HCT116 (cell line): ENCODE measurements around the gene IFI35.

Experiments
- EZH2 ChIP-seq: fragments of 200-600 bp; sonication (generic); IDR thresholded peaks from 2 replicates; pipeline ENCODE4 v1.6.1; 2017; ENCODE audit warnings: antibody characterized with exemption, mixed run types
- TF ChIP-seq, protein P1 (sequence below), 3 experiments: fragments of 200-600 bp in 1 of 3; sonication (generic) in 1 of 3; IDR thresholded peaks in 2 of 3; conservative IDR thresholded peaks in 1 of 3; 2 replicates each; pipeline ENCODE4 v1.5.1; 2012 to 2017; ENCODE audit warnings: low read depth in 2 of 3, low read length in 2 of 3, antibody characterized with exemption in 1 of 3, borderline replicate concordance in 1 of 3, control low read depth in 1 of 3, mild to moderate bottlenecking in 1 of 3, mixed read lengths in 1 of 3, mixed run types in 1 of 3, moderate library complexity in 1 of 3; ENCODE audit not compliant: insufficient read depth in 1 of 3
- TF ChIP-seq, protein P2 (sequence below): IDR thresholded peaks from 2 replicates; pipeline ENCODE4 v1.6.1; 2012
- TF ChIP-seq, protein P3 (sequence below): IDR thresholded peaks from 2 replicates; pipeline ENCODE4 v1.6.1; 2012

DNA sequence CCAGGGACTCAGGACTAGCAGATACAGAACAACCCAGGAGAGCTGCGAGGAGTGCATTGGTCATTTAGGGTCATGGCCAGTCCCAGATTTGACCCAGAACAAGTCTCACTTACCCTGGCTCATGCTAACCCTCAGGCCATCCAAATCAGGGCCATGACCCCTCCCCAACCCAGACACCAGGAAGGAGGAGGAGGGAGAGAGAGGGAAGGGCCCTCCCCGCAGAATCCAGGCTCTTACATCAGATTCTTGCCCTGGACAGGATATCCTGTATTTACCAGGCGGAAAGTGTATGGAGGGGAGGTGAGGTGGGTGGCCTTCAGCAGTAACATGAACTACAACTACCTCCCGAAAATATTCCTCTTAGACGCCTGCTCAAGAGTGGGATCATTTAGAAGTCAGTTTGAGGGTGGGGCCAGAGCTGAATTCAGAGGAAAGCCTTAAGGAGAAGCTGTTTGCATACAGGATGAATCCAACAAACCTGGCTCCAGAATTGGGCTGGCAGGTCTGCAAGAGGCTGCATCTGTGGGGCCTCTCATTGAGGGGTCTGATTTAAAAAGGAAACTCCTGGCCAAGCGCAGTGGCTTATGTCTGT lies 13.5 kb downstream of the IFI35 start:
- TF ChIP-seq, protein P1, sequence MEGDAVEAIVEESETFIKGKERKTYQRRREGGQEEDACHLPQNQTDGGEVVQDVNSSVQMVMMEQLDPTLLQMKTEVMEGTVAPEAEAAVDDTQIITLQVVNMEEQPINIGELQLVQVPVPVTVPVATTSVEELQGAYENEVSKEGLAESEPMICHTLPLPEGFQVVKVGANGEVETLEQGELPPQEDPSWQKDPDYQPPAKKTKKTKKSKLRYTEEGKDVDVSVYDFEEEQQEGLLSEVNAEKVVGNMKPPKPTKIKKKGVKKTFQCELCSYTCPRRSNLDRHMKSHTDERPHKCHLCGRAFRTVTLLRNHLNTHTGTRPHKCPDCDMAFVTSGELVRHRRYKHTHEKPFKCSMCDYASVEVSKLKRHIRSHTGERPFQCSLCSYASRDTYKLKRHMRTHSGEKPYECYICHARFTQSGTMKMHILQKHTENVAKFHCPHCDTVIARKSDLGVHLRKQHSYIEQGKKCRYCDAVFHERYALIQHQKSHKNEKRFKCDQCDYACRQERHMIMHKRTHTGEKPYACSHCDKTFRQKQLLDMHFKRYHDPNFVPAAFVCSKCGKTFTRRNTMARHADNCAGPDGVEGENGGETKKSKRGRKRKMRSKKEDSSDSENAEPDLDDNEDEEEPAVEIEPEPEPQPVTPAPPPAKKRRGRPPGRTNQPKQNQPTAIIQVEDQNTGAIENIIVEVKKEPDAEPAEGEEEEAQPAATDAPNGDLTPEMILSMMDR (IDR thresholded peaks at IDR 0.05 in 2 of 3, conservative IDR thresholded peaks at IDR 0.05 in 1 of 3; ENCODE audit: borderline replicate concordance in 1 of 3, insufficient read depth in 1 of 3, low read depth in 2 of 3, low read length in 2 of 3): no peak
- no peak for TF ChIP-seq EZH2
- TF ChIP-seq, protein P2, sequence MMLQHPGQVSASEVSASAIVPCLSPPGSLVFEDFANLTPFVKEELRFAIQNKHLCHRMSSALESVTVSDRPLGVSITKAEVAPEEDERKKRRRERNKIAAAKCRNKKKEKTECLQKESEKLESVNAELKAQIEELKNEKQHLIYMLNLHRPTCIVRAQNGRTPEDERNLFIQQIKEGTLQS: no peak
- TF ChIP-seq, protein P3, sequence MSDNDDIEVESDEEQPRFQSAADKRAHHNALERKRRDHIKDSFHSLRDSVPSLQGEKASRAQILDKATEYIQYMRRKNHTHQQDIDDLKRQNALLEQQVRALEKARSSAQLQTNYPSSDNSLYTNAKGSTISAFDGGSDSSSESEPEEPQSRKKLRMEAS: no peak
